LNCAP (cell line): ENCODE measurements around the gene COX5A.

Experiments used
- TF ChIP-seq, protein P1 (sequence below): fragments of 450-650 bp; IDR thresholded peaks from 2 replicates; pipeline ENCODE4 v1.5.1; 2017; ENCODE audit warnings: mild to moderate bottlenecking

COX5A gene

GRCh38 chr15:74892931-74893330, 44.9 kb downstream of the COX5A start:
- TF ChIP-seq, protein P1, sequence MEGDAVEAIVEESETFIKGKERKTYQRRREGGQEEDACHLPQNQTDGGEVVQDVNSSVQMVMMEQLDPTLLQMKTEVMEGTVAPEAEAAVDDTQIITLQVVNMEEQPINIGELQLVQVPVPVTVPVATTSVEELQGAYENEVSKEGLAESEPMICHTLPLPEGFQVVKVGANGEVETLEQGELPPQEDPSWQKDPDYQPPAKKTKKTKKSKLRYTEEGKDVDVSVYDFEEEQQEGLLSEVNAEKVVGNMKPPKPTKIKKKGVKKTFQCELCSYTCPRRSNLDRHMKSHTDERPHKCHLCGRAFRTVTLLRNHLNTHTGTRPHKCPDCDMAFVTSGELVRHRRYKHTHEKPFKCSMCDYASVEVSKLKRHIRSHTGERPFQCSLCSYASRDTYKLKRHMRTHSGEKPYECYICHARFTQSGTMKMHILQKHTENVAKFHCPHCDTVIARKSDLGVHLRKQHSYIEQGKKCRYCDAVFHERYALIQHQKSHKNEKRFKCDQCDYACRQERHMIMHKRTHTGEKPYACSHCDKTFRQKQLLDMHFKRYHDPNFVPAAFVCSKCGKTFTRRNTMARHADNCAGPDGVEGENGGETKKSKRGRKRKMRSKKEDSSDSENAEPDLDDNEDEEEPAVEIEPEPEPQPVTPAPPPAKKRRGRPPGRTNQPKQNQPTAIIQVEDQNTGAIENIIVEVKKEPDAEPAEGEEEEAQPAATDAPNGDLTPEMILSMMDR: no peak

DNA sequence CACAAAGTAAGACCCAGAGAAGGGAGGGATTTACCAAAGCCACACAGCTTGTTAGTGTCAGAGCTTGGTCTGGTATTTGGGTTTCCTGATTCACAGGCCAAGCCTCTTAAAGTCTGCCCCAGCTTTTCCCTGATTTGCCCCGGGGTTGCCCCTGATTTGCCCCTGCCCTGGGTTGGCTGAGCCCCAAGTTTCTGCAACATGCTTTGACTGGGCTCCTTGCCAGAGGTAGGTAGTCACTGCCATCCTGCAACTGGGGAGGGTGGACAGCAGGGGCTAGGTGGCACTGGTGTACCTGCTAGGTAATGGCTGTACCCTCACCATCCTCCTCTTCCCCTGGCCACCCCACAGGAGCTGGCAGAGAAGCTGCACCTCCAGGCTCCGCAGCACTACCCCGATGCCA, 45.6 kb downstream of the COX5A start:
- TF ChIP-seq, protein P1: no peak

DNA sequence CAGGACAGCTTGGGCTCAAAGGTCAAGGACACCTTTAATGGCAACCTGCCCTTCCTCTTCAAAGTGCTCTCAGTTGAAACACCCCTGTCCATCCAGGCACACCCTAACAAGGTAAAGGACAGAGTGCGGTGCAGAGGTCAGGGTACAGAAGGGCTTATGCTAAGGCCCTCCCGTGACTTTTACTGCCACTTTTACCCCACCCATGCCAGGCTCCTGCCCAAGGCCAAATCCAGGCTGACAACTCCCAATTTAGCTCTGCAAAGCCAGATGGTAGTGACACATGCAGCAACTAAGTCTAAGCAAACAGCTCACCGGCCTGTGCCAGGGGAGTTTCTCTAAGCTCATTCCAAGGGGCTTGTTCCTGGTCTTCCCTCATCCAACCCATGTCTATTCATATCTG, 46.4 kb downstream of the COX5A start:
- TF ChIP-seq, protein P1: no peak

GRCh38 chr15:74890665-74890960, 47.3 kb downstream of the COX5A start:
- TF ChIP-seq, protein P1: no peak

DNA sequence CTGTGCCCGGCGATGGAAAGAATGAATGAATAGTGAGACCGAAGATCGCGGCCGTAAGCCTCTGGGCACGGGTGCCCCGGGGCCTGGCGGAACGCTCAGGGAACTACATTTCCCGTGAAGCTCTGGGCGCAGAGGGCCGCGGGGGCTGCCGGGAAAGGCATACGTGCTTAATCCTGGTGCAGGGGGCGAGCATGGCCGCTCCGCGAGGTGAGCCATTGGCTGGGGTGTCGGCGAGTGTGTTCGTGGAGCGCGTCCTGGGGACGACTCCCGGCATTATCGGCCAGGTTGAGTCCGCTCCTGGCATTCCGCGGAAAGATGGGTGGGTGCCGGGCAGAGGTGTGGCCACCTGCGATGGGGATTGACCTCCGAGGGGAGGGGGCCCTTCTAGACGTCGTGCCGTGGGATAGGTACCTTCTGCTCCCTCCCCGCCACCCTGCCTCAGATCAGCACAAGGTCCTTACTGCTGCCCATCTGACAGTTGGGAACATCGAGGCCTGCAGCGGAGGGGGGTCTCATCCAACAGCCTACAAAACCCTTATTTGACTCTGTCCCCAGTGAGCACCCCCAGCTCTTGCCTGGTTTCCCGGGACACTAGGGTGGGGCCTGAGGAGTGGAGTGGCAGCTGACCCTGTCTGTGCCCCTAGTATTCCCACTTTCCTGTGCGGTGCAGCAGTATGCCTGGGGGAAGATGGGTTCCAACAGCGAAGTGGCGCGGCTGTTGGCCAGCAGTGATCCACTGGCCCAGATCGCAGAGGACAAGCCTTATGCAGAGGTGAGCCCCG, 47.8 kb downstream of the COX5A start, which contains the start of gene MPI:
Gene MPI (plus strand): TSS at position 160 of the 782 bp plus-strand sequence. CDS start 32 bp downstream, at position 192.
- TF ChIP-seq, protein P1: no peak

- TF ChIP-seq, protein P1: no peak
Measured at GRCh38 chr15:74889390-74889882, 48.4 kb downstream of the COX5A start.

DNA sequence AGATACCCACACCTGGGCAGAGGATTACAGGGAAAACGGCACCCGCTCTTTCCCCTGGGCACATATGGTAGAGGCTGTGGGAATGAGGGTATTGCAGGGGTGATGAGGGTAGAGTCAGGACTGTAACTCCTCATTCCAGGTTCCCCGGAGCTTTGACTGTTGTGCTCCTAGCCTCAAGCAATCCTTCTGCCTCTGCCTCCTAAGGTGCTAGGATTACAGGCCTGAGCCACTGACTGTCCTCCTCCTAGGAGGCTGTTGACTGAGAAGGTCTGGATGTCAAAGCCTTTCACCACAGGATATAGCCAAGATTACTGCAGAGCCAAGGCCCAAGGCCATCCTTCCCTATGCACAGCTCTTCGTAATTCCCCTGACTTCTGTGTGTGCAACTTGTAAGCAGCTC, 49.2 kb downstream of the COX5A start:
- TF ChIP-seq, protein P1: no peak

DNA sequence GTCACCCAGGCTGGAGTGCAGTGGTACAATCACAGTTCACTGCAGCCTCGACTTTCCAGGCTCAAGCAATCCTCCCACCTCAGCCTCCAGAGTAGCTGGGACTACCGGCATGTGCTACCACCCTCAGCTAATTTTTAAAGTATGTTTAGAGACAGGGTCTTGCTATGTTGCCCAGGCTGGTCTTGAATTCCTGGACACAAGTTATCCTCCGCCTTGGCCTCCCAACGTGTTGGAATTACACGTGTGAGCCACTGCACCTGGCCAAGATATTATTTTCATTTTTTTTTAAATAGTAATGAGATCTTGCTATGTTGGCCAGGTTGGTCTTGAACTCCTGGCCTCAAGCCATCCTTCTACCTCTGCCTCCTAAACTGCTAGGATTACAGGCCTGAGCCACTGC, 52.4 kb downstream of the COX5A start:
- TF ChIP-seq, protein P1: no peak
